Measurements from ENCODE around the gene TTC17. TPM values are rescaled to one million over a fixed set of nuclear protein-coding genes. Genes with fewer than 3 reads are reported as not detected.

The TTC17 gene
- polyA plus RNA-seq, 12 donors, result 47.9 to 132 (median 76.5) TPM; not detected in 1

GRCh38 chr11:43521471-43521870 lies 162.8 kb downstream of the TTC17 start:
- DNase-seq, result no peak

GRCh38 chr11:43523632-43524031 lies 164.9 kb downstream of the TTC17 start:
- DNase-seq, result no peak

GRCh38 chr11:43532041-43532440 lies 173.3 kb downstream of the TTC17 start:
- DNase-seq, result no peak

GRCh38 chr11:43537833-43538615 lies 179.3 kb downstream of the TTC17 start:
- DNase-seq, result no peak

- no peak for DNase-seq
Measured at GRCh38 chr11:43541993-43542392, 183.3 kb downstream of the TTC17 start.

- DNase-seq, result no peak
Measured at GRCh38 chr11:43542750-43543712, 184.3 kb downstream of the TTC17 start.

Other genes starting within 250 kb of the TTC17 start
- gene API5, start 46.9 kb upstream of the TTC17 start, polyA plus RNA-seq (ENCODE audit: insufficient read length in 12 of 12), result 10 to 100 TPM in 11 of 12 donors, not detected in 1; 36.9 to 78.9 (median 51.5) TPM